HepG2 (cell line): ENCODE data around the gene CBL. TPM values are rescaled to one million over a fixed set of nuclear protein-coding genes. Genes with fewer than 3 reads are reported as not detected.

Source experiments
- ATAC-seq: fragments of 200-7000 bp; cut with Tn5 transposase; 3 replicates; pipeline ENCODE4 v1.9.1; 2020; ENCODE audit warnings: mild to moderate bottlenecking, moderate library complexity
- BruUV-seq: library from RNA; stranded (reverse); fragments of 400-500 nt; replicated peaks from 2 replicates; lab custom pipeline; 2021; lab: Mats Ljungman, UMichigan
- CTCF ChIA-PET: fragments of 300-600 bp; formaldehyde crosslinking; extraction: SDS; loops from one replicate; lab custom pipeline; 2021; ENCODE audit warnings: low total read pairs, inconsistent platforms, low intra/inter-chr PET ratio; lab: Yijun Ruan, JAX
- POLR2A ChIA-PET: fragments of 350-600 bp; sonication (Branson Sonifier 250); formaldehyde crosslinking; loops from one replicate; lab custom pipeline; 2020; ENCODE audit warnings: antibody characterized with exemption, inconsistent platforms; lab: Yijun Ruan, JAX
- DNase-seq: peaks from one replicate; pipeline ENCODE4 v3.0.0-alpha.2; 2015; ENCODE audit warnings: low spot score
- FAIRE-seq: peaks from 3 replicates; lab custom pipeline; 2011; peaks lifted over from hg19 to GRCh38; lab: Jason Lieb, UNC
- H2AFZ ChIP-seq: one replicate; pipeline ENCODE4 v1.6.1; 2011; ENCODE audit warnings: low read length, inconsistent platforms
- H3K27ac ChIP-seq: fragments of 300-600 bp; 3 replicates; pipeline ENCODE4 v1.8.0; 2011; ENCODE audit warnings: mixed run types, mild to moderate bottlenecking, mixed read lengths, low read length, inconsistent platforms; ENCODE audit not compliant: insufficient read depth; ENCODE audit errors: extremely low read length
- H3K27me3 ChIP-seq, 2 experiments: fragments of 200-600 bp in 1 of 2; 2 replicates in 1 of 2; 3 replicates in 1 of 2; pipeline versions ENCODE4 v1.6.0 to v1.8.0; 2011; ENCODE audit warnings: low read length in 2 of 2, mild to moderate bottlenecking in 2 of 2, moderate library complexity in 2 of 2, inconsistent platforms in 1 of 2; ENCODE audit not compliant: insufficient read depth in 2 of 2, control insufficient read depth in 1 of 2
- H3K36me3 ChIP-seq, 2 experiments: fragments of 200-600 bp in 1 of 2; replicated peaks in 1 of 2; 2 replicates in 1 of 2; 3 replicates in 1 of 2; pipeline versions ENCODE4 v1.5.1 to v1.8.0; 2011; ENCODE audit warnings: low read length in 2 of 2, inconsistent platforms in 1 of 2; ENCODE audit not compliant: insufficient read depth in 2 of 2, control insufficient read depth in 1 of 2
- H3K4me1 ChIP-seq: 2 replicates; pipeline ENCODE4 v1.5.1; 2012; ENCODE audit warnings: low read length, inconsistent platforms; ENCODE audit not compliant: insufficient read depth
- H3K4me2 ChIP-seq: 2 replicates; pipeline ENCODE4 v1.6.0; 2011; ENCODE audit warnings: low read depth, low read length, inconsistent platforms
- H3K4me3 ChIP-seq, 3 experiments: fragments of 200-600 bp in 1 of 3; sonication (generic), shearing (Covaris generic) in 1 of 3; replicated peaks in 1 of 3; 2 replicates each; pipeline ENCODE4 v1.5.1; 2011 to 2016; ENCODE audit warnings: low read length in 3 of 3, inconsistent platforms in 2 of 3, low read depth in 2 of 3, mild to moderate bottlenecking in 2 of 3, control low read depth in 1 of 3, mixed read lengths in 1 of 3; ENCODE audit not compliant: insufficient read depth in 1 of 3
- H3K79me2 ChIP-seq: one replicate; pipeline ENCODE4 v1.6.1; 2011; ENCODE audit warnings: low read length, inconsistent platforms; ENCODE audit not compliant: insufficient read depth
- H3K9ac ChIP-seq: 2 replicates; pipeline ENCODE4 v1.6.0; 2011; ENCODE audit warnings: mild to moderate bottlenecking, low read depth, low read length, inconsistent platforms; ENCODE audit not compliant: insufficient read depth
- H3K9me3 ChIP-seq: 2 replicates; pipeline ENCODE4 v1.5.1; 2012; ENCODE audit warnings: mild to moderate bottlenecking, low read length
- H4K20me1 ChIP-seq: 2 replicates; pipeline ENCODE4 v1.6.0; 2011; ENCODE audit warnings: inconsistent platforms, mild to moderate bottlenecking, low read length, moderate library complexity; ENCODE audit not compliant: insufficient read depth
- ZNF24 ChIP-seq: fragments of 450-650 bp; IDR thresholded peaks from 2 replicates; pipeline ENCODE4 v1.6.1; 2017; ENCODE audit warnings: antibody characterized with exemption, mild to moderate bottlenecking
- ZSCAN25 ChIP-seq: sonication (generic); formaldehyde crosslinking; IDR thresholded peaks from 2 replicates; pipeline ENCODE4 v1.8.0; 2022; ENCODE audit warnings: mild to moderate bottlenecking, missing genetic modification reagents
- WGBS: methylation state at CpG from one replicate; pipeline ENCODE4 v1.1.6; 2017; ENCODE audit warnings: low lambda C conversion rate; 5-methylcytosine and 5-hydroxymethylcytosine counted together
- in situ Hi-C: cut with HindIII; loops from 2 replicates; pipeline ENCODE4 v1.10.0; 2017; ENCODE audit warnings: low pct_unique_long_range_greater_than_20kb; ENCODE audit not compliant: extremely low pct_ligation_motif_present
- intact Hi-C: fragments of 100-400 bp; cut with micrococcal nuclease; formaldehyde crosslinking; loops from one replicate; pipeline ENCODE4 v1.10.0; 2022; ENCODE audit not compliant: unreplicated experiment
- polyA plus RNA-seq, 8 experiments: library from polyadenylated mRNA; depleted of rRNA in 3 of 8; stranded (reverse) in 7 of 8; unstranded in 1 of 8; fragments of >200 nt; fragmentation: Illumina TruSeq in 4 of 8; extraction: Trizol in 4 of 8; gene quantifications; 2 replicates each; pipeline versions ENCODE4 v1.2.1 to v1.2.3, GENCODE V29; 2011 to 2016; ENCODE audit warnings: low read depth in 4 of 8, missing spikeins in 1 of 8, mixed read lengths in 1 of 8; ENCODE audit not compliant: insufficient read depth in 1 of 8
- total RNA-seq, 5 experiments: library from RNA; depleted of rRNA; stranded (reverse); fragments of >200 nt; fragmentation: Illumina TruSeq; extraction: Trizol; gene quantifications; 2 replicates each; pipeline ENCODE4 v1.2.3, GENCODE V29; 2016; ENCODE audit warnings: low read depth in 1 of 5
- TF ChIP-seq, protein P1 (sequence below): sonication (generic); formaldehyde crosslinking; IDR thresholded peaks from 2 replicates; pipeline ENCODE4 v1.8.0; 2022; ENCODE audit warnings: missing genetic modification reagents, mild to moderate bottlenecking, moderate library complexity, borderline replicate concordance
- TF ChIP-seq, protein P2 (sequence below): fragments of 450-650 bp; IDR thresholded peaks from 2 replicates; pipeline ENCODE4 v1.6.1; 2016
- TF ChIP-seq, protein P3 (sequence below): sonication (generic); formaldehyde crosslinking; IDR thresholded peaks from 2 replicates; pipeline ENCODE4 v1.8.0; 2023; ENCODE audit warnings: mild to moderate bottlenecking, missing genetic modification reagents
- TF ChIP-seq, protein P4 (sequence below): sonication (generic); formaldehyde crosslinking; IDR thresholded peaks from 2 replicates; pipeline ENCODE4 v1.5.0; 2020; ENCODE audit warnings: missing genetic modification reagents

The CBL gene
- total and polyA plus RNA-seq, 2 of the 13 experiments (the other 11 are each of a cell fraction or from before 2014, with no cell fraction given): 6.6 to 7.4 TPM

DNA sequence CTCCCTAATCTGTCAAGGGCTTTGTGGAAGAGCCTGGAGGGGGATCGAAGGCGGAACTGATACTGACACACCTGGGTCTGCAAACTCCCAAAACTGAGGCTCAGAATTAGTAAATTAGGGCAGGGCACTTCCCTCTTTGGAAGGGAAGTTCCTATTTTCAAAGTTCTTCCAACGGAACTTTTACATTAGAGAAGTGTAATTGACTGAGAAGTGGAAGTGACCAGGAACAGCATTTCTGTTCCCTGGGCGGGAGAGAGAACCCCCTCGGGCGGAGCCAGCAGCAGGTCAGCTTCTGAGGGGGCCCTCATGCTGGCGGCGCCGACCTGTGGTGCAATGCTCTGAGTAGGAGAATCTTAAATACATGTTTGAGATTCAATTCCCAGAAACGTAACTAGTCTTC is 1.1 kb upstream of the CBL start:
- no peak overlapping the region for H2AFZ ChIP-seq
- DNase-seq: no peak
- no peak overlapping the region for H3K27ac ChIP-seq
- no peaks in the 10 kb centered on the region; a peak in 1 of 5 replicates for H3K27me3 ChIP-seq
- FAIRE-seq: no peak
- H3K9ac ChIP-seq: 0 out of 2 replicates have a peak overlapping the region, but pooled peaks have one; percentile 38
- H3K36me3 ChIP-seq: no peaks in the 10 kb centered on the region
- H3K4me2 ChIP-seq: peak overlapping the region; percentile 93
- TF ChIP-seq, protein P1, sequence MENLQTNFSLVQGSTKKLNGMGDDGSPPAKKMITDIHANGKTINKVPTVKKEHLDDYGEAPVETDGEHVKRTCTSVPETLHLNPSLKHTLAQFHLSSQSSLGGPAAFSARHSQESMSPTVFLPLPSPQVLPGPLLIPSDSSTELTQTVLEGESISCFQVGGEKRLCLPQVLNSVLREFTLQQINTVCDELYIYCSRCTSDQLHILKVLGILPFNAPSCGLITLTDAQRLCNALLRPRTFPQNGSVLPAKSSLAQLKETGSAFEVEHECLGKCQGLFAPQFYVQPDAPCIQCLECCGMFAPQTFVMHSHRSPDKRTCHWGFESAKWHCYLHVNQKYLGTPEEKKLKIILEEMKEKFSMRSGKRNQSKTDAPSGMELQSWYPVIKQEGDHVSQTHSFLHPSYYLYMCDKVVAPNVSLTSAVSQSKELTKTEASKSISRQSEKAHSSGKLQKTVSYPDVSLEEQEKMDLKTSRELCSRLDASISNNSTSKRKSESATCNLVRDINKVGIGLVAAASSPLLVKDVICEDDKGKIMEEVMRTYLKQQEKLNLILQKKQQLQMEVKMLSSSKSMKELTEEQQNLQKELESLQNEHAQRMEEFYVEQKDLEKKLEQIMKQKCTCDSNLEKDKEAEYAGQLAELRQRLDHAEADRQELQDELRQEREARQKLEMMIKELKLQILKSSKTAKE (CRISPR knock-in tag): no peak
- TF ChIP-seq ZSCAN25 (CRISPR knock-in tag) (no peak), ZNF24 (no peak)
- TF ChIP-seq, protein P2, sequence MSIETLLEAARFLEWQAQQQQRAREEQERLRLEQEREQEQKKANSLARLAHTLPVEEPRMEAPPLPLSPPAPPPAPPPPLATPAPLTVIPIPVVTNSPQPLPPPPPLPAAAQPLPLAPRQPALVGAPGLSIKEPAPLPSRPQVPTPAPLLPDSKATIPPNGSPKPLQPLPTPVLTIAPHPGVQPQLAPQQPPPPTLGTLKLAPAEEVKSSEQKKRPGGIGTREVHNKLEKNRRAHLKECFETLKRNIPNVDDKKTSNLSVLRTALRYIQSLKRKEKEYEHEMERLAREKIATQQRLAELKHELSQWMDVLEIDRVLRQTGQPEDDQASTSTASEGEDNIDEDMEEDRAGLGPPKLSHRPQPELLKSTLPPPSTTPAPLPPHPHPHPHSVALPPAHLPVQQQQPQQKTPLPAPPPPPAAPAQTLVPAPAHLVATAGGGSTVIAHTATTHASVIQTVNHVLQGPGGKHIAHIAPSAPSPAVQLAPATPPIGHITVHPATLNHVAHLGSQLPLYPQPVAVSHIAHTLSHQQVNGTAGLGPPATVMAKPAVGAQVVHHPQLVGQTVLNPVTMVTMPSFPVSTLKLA: no peak
- TF ChIP-seq, protein P3, sequence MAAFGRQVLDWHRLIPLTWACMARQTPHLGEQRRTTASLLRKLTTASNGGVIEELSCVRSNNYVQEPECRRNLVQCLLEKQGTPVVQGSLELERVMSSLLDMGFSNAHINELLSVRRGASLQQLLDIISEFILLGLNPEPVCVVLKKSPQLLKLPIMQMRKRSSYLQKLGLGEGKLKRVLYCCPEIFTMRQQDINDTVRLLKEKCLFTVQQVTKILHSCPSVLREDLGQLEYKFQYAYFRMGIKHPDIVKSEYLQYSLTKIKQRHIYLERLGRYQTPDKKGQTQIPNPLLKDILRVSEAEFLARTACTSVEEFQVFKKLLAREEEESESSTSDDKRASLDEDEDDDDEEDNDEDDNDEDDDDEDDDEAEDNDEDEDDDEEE (CRISPR knock-in tag): no peak
- TF ChIP-seq, protein P4, sequence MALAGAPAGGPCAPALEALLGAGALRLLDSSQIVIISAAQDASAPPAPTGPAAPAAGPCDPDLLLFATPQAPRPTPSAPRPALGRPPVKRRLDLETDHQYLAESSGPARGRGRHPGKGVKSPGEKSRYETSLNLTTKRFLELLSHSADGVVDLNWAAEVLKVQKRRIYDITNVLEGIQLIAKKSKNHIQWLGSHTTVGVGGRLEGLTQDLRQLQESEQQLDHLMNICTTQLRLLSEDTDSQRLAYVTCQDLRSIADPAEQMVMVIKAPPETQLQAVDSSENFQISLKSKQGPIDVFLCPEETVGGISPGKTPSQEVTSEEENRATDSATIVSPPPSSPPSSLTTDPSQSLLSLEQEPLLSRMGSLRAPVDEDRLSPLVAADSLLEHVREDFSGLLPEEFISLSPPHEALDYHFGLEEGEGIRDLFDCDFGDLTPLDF (CRISPR knock-in tag): no peak
- WGBS: 71% methylated on average over 10 of the region's 10 CpGs
- H3K9me3 ChIP-seq: no peaks in the 10 kb centered on the region
- no peak for ATAC-seq
- peaks cover 26% of the 10 kb centered on the region for H3K79me2 ChIP-seq
- H4K20me1 ChIP-seq: no peaks in the 10 kb centered on the region
- POLR2A ChIA-PET: no interaction called here
- H3K4me3 ChIP-seq: 0 out of 6 replicates have a peak overlapping the region, but pooled peaks of 1 of the 3 experiments have one; percentile 96
- peaks cover 32% of the 10 kb centered on the region for H3K4me1 ChIP-seq
- intact Hi-C loops: loop anchor here (2.0 to 10.0 kb wide), 2 partner anchors 120 to 170 kb away; no protein-coding TSS in a partner anchor
- CTCF ChIA-PET: no interaction called here
- in situ Hi-C loops: no loop called here
- TSS peak; percentile 57 for BruUV-seq
